ENCODE measurements around the gene TGIF2.

DNA sequence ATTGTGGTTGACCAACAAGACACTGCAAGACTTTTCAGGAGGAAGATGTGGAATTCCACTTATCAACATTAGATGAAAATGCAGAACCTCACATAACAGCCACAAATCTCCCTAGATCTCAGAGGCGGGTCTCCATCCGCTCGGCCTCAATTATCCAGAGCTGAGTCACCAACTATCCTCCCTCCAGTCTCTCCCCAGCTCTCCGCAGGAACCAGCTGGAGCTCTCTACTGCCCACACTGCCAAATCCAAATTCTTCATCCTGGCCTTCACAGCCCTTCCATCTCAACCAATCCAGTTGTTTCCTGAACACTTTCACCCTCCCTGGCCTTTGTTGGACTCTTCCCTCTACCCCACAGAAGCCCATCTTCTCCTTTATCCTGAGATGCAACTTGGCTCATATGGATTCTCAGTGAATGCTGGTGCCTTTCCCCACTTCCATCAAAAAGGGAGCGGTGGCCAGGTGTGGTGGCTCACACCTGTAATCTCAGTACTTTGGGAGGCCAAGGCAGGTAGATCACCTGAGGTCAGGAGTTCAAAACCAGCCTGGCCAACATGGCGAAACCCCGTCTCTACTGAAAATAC lies 3.5 kb upstream of the TGIF2 start:
- TF ChIP-seq, protein P1, sequence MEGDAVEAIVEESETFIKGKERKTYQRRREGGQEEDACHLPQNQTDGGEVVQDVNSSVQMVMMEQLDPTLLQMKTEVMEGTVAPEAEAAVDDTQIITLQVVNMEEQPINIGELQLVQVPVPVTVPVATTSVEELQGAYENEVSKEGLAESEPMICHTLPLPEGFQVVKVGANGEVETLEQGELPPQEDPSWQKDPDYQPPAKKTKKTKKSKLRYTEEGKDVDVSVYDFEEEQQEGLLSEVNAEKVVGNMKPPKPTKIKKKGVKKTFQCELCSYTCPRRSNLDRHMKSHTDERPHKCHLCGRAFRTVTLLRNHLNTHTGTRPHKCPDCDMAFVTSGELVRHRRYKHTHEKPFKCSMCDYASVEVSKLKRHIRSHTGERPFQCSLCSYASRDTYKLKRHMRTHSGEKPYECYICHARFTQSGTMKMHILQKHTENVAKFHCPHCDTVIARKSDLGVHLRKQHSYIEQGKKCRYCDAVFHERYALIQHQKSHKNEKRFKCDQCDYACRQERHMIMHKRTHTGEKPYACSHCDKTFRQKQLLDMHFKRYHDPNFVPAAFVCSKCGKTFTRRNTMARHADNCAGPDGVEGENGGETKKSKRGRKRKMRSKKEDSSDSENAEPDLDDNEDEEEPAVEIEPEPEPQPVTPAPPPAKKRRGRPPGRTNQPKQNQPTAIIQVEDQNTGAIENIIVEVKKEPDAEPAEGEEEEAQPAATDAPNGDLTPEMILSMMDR (IDR thresholded peaks at IDR 0.05 in 4 of 5, conservative IDR thresholded peaks at IDR 0.05 in 1 of 5): no peak
- TF ChIP-seq POLR2A (IDR thresholded peaks at IDR 0.05): no peak
